HTR-8/SVneo (cell line): ENCODE results near the gene ZSCAN5B.
A peak's percentile ranks its signal among the peaks of the same experiment; 100 is the strongest.
"Not testable (repeated sequence)": the region's sequence is repeated elsewhere in the genome, so short reads cannot be mapped to it uniquely, and the experiment has no call there.

ENCODE experiments used
- DNase-seq: peaks from one replicate; pipeline ENCODE4 v3.0.0; 2011; ENCODE audit warnings: low spot score, mixed read lengths; ENCODE audit not compliant: insufficient read length
- FAIRE-seq: peaks from 2 replicates; lab custom pipeline; 2011; peaks lifted over from hg19 to GRCh38; lab: Jason Lieb, UNC

ZSCAN5B gene

DNA sequence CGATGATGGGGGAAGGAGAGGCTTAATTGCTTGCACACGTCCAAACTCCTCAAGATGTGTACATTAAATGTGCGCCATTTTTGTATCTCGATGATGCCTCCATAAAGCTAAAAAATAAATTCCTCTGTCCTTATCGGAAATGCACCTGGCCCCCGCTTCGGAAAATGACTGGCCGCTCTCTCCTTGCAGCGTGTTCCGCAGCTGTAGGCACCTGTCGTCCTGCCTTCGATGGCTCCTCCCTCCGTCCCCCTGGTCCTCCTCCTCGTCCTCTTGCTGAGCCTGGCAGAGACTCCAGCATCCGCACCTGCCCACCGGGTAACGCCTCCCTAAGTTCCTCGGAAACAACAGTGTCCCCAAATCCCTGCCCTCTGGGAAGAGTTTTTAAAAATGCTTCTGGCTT is 20.7 kb downstream of the ZSCAN5B start:
- no peak for FAIRE-seq
- DNase-seq = no peak

DNA sequence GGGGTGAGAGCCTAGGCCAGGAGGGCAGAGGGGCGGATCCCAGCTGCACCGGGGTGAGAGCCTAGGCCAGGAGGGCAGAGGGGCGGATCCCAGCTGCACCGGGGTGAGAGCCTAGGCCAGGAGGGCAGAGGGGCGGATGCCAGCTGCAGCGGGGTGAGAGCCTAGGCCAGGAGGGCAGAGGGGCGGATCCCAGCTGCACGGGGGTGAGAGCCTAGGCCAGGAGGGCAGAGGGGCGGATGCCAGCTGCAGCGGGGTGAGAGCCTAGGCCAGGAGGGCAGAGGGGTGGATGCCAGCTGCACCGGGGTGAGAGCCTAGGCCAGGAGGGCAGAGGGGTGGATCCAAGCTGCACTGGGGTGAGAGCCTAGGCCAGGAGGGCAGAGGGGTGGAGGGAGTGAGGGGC is 21.3 kb downstream of the ZSCAN5B start:
- not testable (repeated sequence) for DNase-seq

GRCh38 chr19:56175861-56176307 is 21.7 kb downstream of the ZSCAN5B start, which contains the start of gene GALP:
Gene GALP, plus strand, starts transcription at chr19:56176008. Its CDS starts 1,101 bp downstream, at chr19:56177109.
- not testable (repeated sequence) for DNase-seq, FAIRE-seq

More for the DNA sequence above, 21.3 kb downstream of the ZSCAN5B start:
- not testable (repeated sequence) for FAIRE-seq

DNA sequence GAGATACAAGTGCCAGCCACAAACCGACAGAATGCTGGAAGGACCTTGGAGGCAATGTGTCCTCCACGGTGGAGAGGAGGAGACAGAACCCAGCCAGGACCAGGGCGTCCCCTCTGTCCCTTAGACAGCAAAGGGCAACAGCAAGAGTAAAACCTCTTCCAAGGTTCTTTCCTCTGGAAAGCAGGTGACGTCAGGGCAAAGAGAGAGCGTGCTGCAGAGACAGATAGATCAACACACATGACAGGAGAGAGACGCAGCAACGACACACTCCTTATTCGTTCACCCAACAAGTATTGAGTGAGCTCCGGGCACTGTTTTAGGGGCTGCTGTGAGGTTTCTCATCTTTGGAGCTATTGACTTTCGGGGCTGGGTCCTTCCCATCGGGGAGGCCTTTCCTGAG is 23.0 kb downstream of the ZSCAN5B start:
- DNase-seq = no peak
- FAIRE-seq = no peak

GRCh38 chr19:56174086-56174485 is 23.5 kb downstream of the ZSCAN5B start:
- DNase-seq = no peak

DNA sequence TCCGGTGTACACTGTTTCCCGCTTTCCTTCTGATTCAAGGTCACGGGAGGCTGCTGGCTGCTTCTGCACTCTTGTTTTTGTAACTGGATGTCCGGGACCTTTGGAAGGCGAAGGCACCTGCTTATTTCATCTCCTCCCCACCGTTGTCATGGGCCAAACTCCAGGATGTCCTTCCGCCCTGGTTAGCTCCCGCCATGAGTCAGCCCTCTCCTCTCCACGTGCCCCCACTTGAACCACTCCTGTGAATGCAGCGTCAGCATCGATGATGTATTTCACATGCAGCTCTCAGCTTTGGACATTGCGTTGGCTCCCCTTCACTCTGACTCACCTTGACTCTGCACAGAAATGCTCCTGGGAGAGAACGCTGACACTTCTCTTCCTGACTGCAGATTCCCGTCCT is 27.3 kb downstream of the ZSCAN5B start:
- FAIRE-seq = no peak

More at GRCh38 chr19:56174086-56174485, 23.5 kb downstream of the ZSCAN5B start:
- FAIRE-seq = no peak

GRCh38 chr19:56167064-56167578 is 30.5 kb downstream of the ZSCAN5B start:
- DNase-seq = no peak
- no peak for FAIRE-seq

More for the DNA sequence above, 27.3 kb downstream of the ZSCAN5B start:
- peak; percentile 32 for DNase-seq

DNA sequence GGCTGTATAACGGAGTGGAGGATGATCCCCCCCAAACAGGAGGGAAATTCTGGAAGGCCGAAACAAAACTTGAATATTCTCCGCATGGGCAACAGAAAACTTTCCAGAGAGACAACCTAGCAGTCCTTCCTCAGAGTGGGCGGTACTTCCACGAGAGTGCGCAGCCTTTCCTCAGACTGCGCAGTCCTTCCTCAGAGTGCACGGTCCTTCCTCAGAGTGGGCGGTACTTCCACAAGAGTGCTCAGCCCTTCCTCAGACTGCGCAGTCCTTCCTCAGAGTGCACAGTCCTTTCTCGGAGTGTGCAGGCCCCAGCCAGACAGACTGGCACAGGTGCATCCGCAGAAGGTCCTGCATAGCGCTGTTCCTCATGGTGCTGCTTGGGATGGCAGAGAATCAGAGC is 34.5 kb downstream of the ZSCAN5B start:
- FAIRE-seq (no peak), DNase-seq (no peak)

GRCh38 chr19:56162258-56162657 is 35.3 kb downstream of the ZSCAN5B start:
- FAIRE-seq (peak; percentile 9), DNase-seq (no peak)

GRCh38 chr19:56161534-56161933 is 36.0 kb downstream of the ZSCAN5B start:
- FAIRE-seq = no peak
- no peak for DNase-seq

DNA sequence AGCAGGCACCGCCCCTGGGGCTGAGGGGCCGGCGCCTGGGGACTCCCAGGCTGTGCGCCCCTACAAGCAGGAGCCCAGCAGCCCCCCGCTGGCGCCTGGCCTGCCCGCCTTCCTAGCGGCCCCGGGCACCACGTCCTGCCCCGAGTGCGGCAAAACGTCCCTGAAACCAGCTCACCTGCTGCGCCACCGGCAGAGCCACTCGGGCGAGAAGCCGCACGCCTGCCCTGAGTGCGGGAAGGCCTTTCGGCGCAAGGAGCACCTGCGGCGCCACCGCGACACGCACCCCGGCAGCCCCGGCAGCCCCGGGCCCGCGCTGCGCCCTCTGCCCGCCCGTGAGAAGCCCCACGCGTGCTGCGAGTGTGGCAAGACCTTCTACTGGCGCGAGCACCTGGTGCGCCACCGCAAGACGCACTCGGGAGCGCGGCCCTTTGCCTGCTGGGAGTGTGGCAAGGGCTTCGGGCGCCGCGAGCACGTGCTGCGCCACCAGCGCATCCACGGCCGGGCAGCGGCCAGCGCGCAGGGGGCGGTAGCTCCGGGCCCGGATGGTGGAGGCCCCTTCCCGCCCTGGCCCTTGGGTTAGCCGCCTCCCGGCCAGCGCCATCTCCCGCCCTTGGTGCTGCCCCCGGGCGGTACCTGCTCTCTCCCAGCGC is 37.8 kb downstream of the ZSCAN5B start:
- DNase-seq (no peak), FAIRE-seq (no peak)

DNA sequence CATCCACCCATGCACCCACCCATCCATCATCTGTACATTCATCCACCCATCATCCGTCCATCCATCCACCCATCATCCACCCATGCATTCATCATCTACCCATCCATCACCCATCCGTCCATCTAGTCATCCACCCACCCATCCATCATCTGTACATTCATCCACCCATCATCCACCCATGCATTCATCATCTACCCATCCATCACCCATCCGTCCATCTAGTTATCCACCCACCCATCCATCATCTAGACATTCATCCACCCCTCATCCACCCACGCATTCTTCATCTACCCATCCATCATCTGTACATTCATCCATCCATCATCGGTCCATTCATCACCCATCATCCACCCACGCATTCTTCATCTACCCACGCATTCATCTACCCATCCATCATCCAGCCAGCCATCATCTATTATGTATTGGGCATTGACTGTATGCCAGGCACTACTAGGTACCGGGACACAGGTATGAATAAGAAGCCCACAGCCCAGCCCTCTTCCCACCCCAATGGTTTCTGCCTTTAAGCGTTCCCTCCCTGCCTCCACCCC is 38.5 kb downstream of the ZSCAN5B start:
- peak; percentile 92 for FAIRE-seq
- DNase-seq = no peak

DNA sequence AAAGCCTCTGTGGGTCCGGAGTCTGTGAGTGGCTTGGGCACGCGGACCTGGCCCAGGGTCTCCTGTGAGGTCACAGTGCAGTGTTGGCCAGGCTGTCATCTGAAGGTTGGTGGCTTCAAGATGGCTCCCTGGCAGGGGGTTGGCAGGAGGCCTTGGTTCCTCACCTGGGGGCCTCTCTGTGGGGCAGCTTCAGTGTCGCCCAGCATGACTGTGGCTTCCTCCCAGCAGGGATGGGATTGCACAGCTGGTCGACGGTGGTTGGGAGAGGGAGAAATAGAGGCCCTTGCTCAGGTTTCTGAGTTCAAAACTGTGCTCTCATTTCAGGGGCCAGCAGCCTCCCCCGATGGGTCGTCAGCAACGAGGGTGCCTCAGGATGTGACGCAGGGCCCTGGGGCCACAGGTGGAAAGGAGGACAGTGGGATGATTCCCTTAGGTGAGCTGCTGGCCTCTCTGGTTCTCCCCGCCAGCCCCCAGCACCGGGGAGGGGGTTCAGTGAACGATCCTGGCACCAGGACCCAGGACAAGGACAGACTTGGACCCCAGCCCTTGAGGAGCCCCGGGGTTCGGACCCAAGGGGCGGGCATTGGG is 39.3 kb downstream of the ZSCAN5B start:
- DNase-seq = no peak
- FAIRE-seq = no peak

DNA sequence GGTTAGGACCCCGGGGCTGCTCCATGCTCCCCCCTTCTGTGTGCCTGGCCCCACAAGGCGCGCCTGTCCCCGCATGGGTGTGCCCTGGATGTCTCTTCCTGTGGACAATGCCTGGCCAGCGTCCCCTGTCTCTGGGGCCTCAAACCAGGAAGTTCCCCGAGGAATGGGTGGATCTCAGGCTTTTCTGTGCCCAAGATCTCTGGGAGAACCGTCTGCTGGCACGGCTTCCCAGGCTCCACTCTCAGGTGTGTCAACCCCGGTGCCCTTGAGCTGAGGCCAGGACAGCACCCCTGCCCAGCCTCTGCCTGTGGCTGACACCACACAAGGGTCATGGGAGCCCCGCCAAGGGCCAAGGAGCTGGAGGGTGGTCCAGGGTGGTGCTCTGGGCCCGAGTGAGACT is 40.8 kb downstream of the ZSCAN5B start:
- no peak for DNase-seq
- FAIRE-seq = no peak

DNA sequence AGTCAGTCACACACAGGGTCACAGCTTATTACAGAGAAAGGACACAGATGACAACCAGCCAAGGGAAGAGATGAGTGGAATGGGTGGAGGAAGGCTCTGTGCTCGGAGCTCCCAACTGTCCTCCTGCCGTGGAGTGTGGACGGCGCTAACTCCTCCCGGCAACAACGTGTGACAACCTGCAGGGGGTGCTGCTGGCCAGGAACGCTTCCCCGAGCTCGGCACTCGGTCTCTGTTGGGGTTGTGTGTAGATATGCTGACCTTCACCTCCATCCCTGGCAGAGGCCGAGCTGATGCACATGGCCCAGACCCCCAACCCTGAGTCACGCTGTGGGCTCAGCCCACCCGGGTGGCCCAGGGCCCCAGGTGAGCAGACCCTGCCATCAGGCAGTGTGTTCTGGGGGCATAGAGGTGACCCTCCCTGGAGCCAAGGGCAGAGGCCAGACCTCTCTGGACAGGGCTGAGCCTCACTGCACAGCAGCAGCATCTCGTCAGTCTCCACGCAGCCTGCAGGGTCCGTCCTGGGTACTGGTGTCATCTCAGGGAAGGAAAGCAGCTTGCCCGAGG is 42.4 kb downstream of the ZSCAN5B start:
- FAIRE-seq = no peak
- no peak for DNase-seq

GRCh38 chr19:56153507-56153906 is 44.1 kb downstream of the ZSCAN5B start:
- DNase-seq (no peak), FAIRE-seq (no peak)

- no peak for FAIRE-seq
- DNase-seq = no peak
Observed at GRCh38 chr19:56152644-56153043, 44.9 kb downstream of the ZSCAN5B start.

GRCh38 chr19:56150358-56150757 is 47.2 kb downstream of the ZSCAN5B start:
- FAIRE-seq = no peak

DNA sequence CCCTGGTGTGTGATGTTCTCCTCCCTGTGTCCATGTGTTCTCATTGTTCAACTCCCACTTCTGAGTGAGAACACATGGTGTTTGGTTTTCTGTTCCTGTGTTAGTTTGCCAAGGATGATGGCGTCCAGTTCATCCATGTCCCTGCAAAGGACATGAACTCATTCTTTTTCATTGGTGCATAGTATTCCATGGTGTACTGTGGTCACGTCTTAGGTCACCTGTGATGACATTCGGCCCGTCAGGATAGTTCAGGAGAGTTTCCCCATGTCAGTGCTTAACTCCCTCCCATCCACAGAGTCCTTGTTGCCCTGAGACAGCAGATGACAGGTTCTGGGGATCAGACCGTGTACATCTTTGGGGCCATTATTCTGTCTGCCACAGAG is 47.9 kb downstream of the ZSCAN5B start:
- DNase-seq (no peak), FAIRE-seq (no peak)

More at GRCh38 chr19:56150358-56150757, 47.2 kb downstream of the ZSCAN5B start:
- no peak for DNase-seq

DNA sequence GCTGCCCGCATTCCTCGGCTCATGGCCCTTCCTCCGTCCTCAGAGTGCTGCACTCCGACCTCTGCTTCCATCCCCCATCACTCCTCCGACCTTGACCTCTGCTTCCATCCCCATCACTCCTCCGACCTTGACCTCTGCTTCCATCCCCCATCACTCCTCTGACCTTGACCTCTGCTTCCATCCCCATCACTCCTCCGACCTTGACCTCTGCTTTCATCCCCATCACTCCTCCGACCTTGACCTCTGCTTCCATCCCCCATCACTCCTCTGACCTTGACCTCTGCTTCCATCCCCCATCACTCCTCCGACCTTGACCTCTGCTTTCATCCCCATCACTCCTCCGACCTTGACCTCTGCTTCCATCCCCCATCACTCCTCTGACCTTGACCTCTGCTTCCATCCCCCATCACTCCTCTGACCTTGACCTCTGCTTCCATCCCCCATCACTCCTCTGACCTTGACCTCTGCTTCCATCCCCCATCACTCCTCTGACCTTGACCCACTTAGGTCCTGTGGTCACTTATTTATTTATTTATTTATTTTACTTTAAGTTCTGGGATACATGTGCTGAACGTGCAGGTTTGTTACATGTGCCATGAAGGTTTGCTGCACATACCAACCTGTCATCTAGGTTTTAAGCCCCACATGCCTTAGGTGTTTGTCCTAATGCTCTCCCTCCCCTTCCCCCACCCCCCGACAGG is 48.5 kb downstream of the ZSCAN5B start:
- not testable (repeated sequence) for FAIRE-seq, DNase-seq
